ENCODE results near the gene ARHGEF37.

The ARHGEF37 gene

DNA sequence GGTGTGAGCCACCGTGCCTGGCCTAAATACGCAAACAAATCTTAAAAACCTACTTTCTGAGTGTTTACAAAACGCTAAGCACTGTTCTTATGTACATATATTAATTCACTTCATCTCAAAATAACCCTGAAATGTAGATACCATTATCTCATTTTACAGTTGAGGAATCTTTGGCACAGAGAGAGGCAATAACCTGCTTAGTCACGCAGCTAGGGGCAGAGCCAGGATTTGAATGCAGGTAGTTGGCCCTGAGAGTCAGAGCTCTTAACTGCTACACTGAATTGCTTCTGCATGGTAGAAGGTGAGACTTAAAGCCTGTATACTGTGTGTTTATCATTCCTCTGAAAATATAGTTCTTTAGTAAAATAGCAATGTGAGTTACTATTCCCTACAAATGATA, 21.9 kb downstream of the ARHGEF37 start:
- Histone ChIP-seq H3K27ac (ENCODE audit: low read depth, low read length) (no peak overlapping the region), H3K36me3 (ENCODE audit: insufficient read depth, low read length) (no peaks in the 10 kb centered on the region), H2AFZ (ENCODE audit: low read length, unreplicated experiment) (no peak overlapping the region), H3K79me2 (ENCODE audit: control insufficient read depth, insufficient read depth, low read length, unreplicated experiment) (no peaks in the 10 kb centered on the region), H3K4me1 (ENCODE audit: control insufficient read depth, insufficient read depth, low read length, unreplicated experiment) (peaks cover 12% of the 10 kb centered on the region), H3K27me3 (ENCODE audit: insufficient read depth, low read length) (no peaks in the 10 kb centered on the region), H3K4me3 (ENCODE audit: low read depth, low read length) (no peak overlapping the region)

DNA sequence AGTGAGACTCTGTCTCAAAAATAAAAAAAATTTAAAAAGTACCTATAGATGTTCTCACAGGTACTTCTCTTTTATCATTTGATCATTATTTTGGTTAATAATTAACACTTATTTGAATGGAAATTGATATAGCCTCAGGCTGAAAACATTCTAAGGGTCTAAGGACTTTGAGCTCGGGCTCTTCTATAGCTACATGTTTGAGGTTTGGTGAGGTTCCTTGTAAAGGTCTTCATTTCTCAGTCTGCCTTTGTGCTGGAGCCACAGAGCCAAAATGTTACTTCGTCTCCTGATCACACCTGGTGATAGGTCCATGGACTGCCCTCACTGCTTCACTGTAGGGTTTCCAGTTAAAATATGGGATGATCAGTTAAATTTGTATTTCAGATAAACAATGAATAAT, 22.6 kb downstream of the ARHGEF37 start:
- no peak overlapping the region for H3K4me3 ChIP-seq (ENCODE audit: low read depth, low read length)
- H3K27me3 ChIP-seq (ENCODE audit: insufficient read depth, low read length) = no peaks in the 10 kb centered on the region
- H3K79me2 ChIP-seq (ENCODE audit: control insufficient read depth, insufficient read depth, low read length, unreplicated experiment) = no peaks in the 10 kb centered on the region
- no peak overlapping the region for H2AFZ ChIP-seq (ENCODE audit: low read length, unreplicated experiment)
- no peaks in the 10 kb centered on the region for H3K36me3 ChIP-seq (ENCODE audit: insufficient read depth, low read length)
- no peak overlapping the region for H3K27ac ChIP-seq (ENCODE audit: low read depth, low read length)
- peaks cover 12% of the 10 kb centered on the region for H3K4me1 ChIP-seq (ENCODE audit: control insufficient read depth, insufficient read depth, low read length, unreplicated experiment)

DNA sequence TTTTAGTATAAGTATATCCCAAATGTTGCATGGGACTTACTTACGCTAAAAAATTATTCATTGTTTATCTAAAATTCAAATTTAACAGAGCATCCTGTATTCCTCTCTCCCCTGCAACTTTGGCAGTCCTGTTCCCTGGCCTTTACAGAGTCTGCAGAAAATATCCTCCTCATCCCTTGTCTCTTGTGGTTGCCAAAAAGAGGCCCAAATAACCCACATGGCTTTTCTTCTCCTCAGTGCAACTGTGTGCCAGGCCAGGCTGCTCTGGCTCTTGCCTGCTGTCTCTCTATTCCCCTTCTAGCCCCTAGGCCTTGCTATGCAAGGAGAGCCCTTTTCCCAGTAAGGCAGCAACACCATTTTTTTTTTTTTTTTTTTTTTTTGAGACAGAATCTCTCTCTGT, 23.0 kb downstream of the ARHGEF37 start:
- no peaks in the 10 kb centered on the region for H3K79me2 ChIP-seq (ENCODE audit: control insufficient read depth, insufficient read depth, low read length, unreplicated experiment)
- no peak overlapping the region for H3K4me3 ChIP-seq (ENCODE audit: low read depth, low read length)
- no peak overlapping the region for H3K27ac ChIP-seq (ENCODE audit: low read depth, low read length)
- no peaks in the 10 kb centered on the region for H3K27me3 ChIP-seq (ENCODE audit: insufficient read depth, low read length)
- no peaks in the 10 kb centered on the region for H3K36me3 ChIP-seq (ENCODE audit: insufficient read depth, low read length)
- H2AFZ ChIP-seq (ENCODE audit: low read length, unreplicated experiment) = no peak overlapping the region
- H3K4me1 ChIP-seq (ENCODE audit: control insufficient read depth, insufficient read depth, low read length, unreplicated experiment) = peaks cover 12% of the 10 kb centered on the region

DNA sequence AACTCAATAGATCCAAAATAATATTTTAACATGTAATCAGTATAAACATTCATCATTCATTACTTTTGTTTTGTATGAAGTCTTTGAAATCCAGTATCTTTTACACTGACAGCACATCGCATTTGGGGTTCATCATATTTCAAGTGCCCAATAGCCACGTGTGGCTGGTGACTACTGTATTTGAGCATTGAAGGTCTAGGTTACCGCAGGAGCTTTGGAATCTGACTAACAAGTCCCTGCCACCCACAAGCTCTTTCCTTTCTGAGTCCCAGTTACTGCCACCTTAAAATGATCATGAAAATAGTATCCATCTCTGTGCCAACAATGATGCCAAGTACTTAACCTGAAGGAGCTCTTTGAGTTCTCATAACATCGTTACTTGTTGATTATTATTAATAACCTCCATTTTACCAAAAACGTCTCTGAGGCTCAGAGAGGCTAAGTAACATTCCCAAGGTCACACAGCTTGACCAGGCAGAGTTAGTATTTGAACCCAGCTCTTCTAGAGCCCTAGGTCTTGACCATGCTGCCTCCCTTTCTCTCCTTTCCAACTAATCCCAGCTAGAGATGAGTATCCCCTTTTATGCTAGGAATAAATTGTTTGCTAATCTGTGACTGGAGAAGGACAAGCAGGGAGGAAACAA, 24.2 kb downstream of the ARHGEF37 start:
- Histone ChIP-seq H2AFZ (ENCODE audit: low read length, unreplicated experiment) (no peak overlapping the region), H3K27me3 (ENCODE audit: insufficient read depth, low read length) (no peaks in the 10 kb centered on the region), H3K27ac (ENCODE audit: low read depth, low read length) (peak overlapping the region; percentile 61), H3K4me3 (ENCODE audit: low read depth, low read length) (no peak overlapping the region), H3K36me3 (ENCODE audit: insufficient read depth, low read length) (no peaks in the 10 kb centered on the region; the same call in 1 of the 2 replicates), H3K4me1 (ENCODE audit: control insufficient read depth, insufficient read depth, low read length, unreplicated experiment) (peaks cover 12% of the 10 kb centered on the region), H3K79me2 (ENCODE audit: control insufficient read depth, insufficient read depth, low read length, unreplicated experiment) (no peaks in the 10 kb centered on the region)

DNA sequence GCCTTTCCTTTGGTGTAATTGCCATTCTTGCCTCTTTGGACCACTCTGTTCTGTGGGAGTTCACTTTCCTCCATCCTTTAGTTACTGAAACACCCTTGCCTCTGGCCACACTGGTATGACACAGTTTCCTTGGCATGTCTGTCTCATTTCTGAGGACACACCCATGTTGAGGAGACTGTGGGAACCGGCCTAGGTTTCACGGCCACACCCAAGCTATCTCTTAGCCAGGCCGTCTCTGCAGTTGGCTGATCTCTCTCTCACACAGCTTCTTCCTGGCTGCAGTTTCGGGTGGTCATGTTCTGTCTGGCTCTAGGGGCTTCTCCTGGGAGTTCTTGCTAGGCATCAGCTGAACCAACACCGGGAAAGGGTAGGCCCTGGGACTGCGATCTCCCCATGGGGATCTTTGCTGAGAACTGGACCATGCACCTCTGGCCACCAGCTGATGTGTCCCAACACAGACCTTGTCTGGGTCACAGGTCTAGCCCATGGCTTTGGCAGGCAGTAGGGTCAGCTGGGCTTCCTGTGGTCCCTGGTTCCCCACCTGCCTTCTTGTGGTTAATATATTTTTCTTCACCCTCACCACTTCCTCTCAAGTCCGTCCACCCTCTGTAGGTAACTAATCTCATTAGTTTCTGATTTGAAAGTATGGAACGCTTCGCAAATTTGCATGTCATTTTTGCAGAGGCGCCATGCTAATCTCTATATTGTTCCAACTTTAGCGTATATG, 24.9 kb downstream of the ARHGEF37 start:
- peak overlapping the region; percentile 61 for H3K27ac ChIP-seq (ENCODE audit: low read depth, low read length)

DNA sequence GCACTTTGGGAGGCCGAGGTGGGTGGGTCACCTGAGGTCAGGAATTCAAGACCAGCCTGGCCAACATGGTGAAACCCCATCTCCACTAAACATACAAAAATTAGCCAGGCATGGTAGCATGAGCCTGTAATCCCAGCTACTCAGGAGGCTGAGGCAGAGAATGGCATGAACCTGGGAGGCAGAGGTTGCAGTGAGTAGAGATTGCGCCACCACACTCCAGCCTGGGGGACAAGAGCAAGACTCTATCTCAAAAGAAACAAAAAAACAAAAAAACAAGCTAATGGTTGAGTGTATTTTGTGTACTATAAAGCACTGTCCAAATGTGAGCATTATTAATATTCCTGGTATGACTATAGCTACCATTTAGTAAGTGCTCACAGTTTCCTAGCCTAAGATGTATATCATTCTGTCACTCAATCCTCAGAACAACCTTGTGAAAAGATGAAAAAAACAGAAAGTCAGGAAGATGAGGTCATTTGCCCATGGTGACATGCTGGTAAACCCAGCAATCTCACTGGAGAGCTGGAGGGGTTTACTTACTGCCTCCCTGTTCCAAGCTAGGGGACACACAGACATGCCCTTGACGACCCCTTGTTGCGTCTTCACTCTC, 27.7 kb downstream of the ARHGEF37 start:
- H3K27me3 ChIP-seq (ENCODE audit: insufficient read depth, low read length) = no peaks in the 10 kb centered on the region
- no peak overlapping the region for H2AFZ ChIP-seq (ENCODE audit: low read length, unreplicated experiment)
- no peaks in the 10 kb centered on the region for H3K79me2 ChIP-seq (ENCODE audit: control insufficient read depth, insufficient read depth, low read length, unreplicated experiment)
- no peak overlapping the region for H3K4me3 ChIP-seq (ENCODE audit: low read depth, low read length)
- H3K4me1 ChIP-seq (ENCODE audit: control insufficient read depth, insufficient read depth, low read length, unreplicated experiment) = peaks cover 12% of the 10 kb centered on the region
- no peaks in the 10 kb centered on the region; the same call in 1 of the 2 replicates for H3K36me3 ChIP-seq (ENCODE audit: insufficient read depth, low read length)
- H3K27ac ChIP-seq (ENCODE audit: low read depth, low read length) = no peak overlapping the region

More for the DNA sequence above, 24.9 kb downstream of the ARHGEF37 start:
- no peaks in the 10 kb centered on the region for H3K27me3 ChIP-seq (ENCODE audit: insufficient read depth, low read length)
- no peaks in the 10 kb centered on the region for H3K79me2 ChIP-seq (ENCODE audit: control insufficient read depth, insufficient read depth, low read length, unreplicated experiment)
- H2AFZ ChIP-seq (ENCODE audit: low read length, unreplicated experiment) = peak overlapping the region; percentile 62
- H3K4me1 ChIP-seq (ENCODE audit: control insufficient read depth, insufficient read depth, low read length, unreplicated experiment) = peaks cover 12% of the 10 kb centered on the region
- H3K36me3 ChIP-seq (ENCODE audit: insufficient read depth, low read length) = no peaks in the 10 kb centered on the region; the same call in 1 of the 2 replicates
- H3K4me3 ChIP-seq (ENCODE audit: low read depth, low read length) = no peak overlapping the region

DNA sequence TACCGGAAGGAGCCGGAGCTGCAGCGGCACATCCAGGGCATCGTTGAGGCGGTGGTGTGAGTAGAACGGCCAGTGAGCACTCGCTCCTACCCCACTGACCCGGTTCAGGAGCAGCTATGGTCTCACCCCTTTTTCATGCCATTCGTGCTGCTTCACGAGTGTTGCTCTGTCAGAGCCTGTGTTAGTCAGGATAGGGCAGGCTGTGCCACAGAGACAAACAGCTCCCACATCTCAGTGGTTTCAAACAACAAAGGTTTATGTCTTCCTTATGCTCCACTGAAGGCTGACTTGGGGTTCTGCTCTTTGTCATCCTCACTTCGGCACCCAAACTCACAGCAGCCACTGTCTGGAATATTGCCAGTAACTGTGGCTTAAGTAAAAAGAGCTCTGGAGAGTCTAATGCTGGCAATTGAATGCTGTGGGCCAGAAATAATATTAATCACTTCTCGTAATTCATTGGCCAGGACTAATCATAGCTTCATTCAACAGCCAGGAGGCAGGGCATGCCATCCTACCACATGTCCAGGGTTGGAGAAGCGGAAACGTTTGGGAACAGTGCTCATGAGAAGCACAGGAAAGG, 28.4 kb downstream of the ARHGEF37 start:
- no peaks in the 10 kb centered on the region for H3K27me3 ChIP-seq (ENCODE audit: insufficient read depth, low read length)
- H3K27ac ChIP-seq (ENCODE audit: low read depth, low read length) = no peak overlapping the region
- H3K4me1 ChIP-seq (ENCODE audit: control insufficient read depth, insufficient read depth, low read length, unreplicated experiment) = peaks cover 12% of the 10 kb centered on the region
- no peaks in the 10 kb centered on the region; the same call in 1 of the 2 replicates for H3K36me3 ChIP-seq (ENCODE audit: insufficient read depth, low read length)
- H3K4me3 ChIP-seq (ENCODE audit: low read depth, low read length) = no peak overlapping the region
- no peaks in the 10 kb centered on the region for H3K79me2 ChIP-seq (ENCODE audit: control insufficient read depth, insufficient read depth, low read length, unreplicated experiment)
- H2AFZ ChIP-seq (ENCODE audit: low read length, unreplicated experiment) = no peak overlapping the region

DNA sequence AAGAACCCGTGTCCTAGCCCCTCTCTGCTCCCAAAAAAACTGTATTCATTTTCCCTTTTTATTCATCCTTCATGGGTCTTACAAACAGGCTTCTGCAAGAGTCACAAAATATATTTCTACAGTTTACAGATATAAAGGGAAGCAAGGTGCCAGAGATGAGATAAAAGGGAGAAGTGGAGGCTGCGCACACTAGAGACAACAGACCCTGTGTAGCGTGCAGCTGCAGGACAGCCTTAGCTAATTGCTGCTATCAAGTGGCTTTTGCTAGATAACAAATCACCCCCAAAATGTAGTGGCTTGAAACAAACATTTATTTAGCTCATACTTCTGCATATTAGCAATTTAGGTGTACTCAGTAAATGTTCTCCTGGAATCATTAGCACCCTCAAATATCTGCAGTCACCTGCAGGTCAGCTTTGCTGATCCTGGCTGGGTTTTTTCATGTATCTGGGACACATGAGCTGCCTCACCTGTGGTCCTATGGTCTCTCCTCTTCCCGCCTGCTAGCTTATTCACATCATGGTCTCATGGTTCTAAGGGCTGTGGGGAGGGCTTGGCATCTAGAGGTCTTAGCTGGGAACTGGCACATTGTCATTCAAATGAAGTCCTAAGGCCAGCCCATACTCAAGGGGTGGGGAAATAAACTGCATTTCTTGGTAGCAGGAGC, 29.4 kb downstream of the ARHGEF37 start:
- H3K79me2 ChIP-seq (ENCODE audit: control insufficient read depth, insufficient read depth, low read length, unreplicated experiment) = no peaks in the 10 kb centered on the region
- H3K27me3 ChIP-seq (ENCODE audit: insufficient read depth, low read length) = no peaks in the 10 kb centered on the region
- H2AFZ ChIP-seq (ENCODE audit: low read length, unreplicated experiment) = no peak overlapping the region
- no peak overlapping the region for H3K27ac ChIP-seq (ENCODE audit: low read depth, low read length)
- H3K36me3 ChIP-seq (ENCODE audit: insufficient read depth, low read length) = no peaks in the 10 kb centered on the region; the same call in 1 of the 2 replicates
- no peak overlapping the region for H3K4me3 ChIP-seq (ENCODE audit: low read depth, low read length)
- H3K4me1 ChIP-seq (ENCODE audit: control insufficient read depth, insufficient read depth, low read length, unreplicated experiment) = peaks cover 7% of the 10 kb centered on the region

DNA sequence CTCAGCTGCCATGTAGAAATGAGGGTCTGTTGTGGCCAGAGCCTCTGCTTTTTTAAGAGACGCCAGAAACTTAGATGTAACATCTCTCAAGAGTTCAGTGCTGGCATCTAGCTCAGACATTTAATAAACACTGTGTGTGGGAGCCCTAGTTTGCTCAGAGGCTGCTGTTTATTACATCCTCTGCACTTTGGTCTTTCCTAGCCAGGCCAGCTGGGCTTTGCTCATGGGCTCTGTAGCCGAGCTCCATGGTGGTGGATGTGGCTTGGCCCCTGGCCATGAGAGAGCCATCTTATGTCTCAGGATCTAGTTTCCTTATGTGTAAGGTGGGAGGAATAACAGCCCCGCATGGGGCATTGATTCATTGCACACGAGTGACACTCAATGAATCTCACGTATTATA, 30.0 kb downstream of the ARHGEF37 start:
- H3K79me2 ChIP-seq (ENCODE audit: control insufficient read depth, insufficient read depth, low read length, unreplicated experiment) = no peaks in the 10 kb centered on the region
- H3K36me3 ChIP-seq (ENCODE audit: insufficient read depth, low read length) = no peaks in the 10 kb centered on the region; the same call in 1 of the 2 replicates
- H2AFZ ChIP-seq (ENCODE audit: low read length, unreplicated experiment) = peak overlapping the region; percentile 7
- no peak overlapping the region for H3K4me3 ChIP-seq (ENCODE audit: low read depth, low read length)
- no peaks in the 10 kb centered on the region for H3K27me3 ChIP-seq (ENCODE audit: insufficient read depth, low read length)
- no peak overlapping the region for H3K27ac ChIP-seq (ENCODE audit: low read depth, low read length)
- peaks cover 2% of the 10 kb centered on the region for H3K4me1 ChIP-seq (ENCODE audit: control insufficient read depth, insufficient read depth, low read length, unreplicated experiment)

All from ACC112 (cell line).